HL-60 (cell line): Measurements from ENCODE around the gene BBS1.
A peak's percentile ranks its signal among the peaks of the same experiment; 100 is the strongest.

Experiments used
- DNase-seq, 2 experiments: peaks; one replicate each; pipeline ENCODE4 v3.0.0-alpha.2; 2010 to 2020; ENCODE audit warnings: low read depth in 1 of 2, low spot score in 1 of 2
- H3K27ac ChIP-seq: fragments of 250-450 bp; sonication (Bioruptor Pico); replicated peaks from 2 replicates; pipeline ENCODE4 v1.5.1; 2020; ENCODE audit warnings: mild to moderate bottlenecking, moderate library complexity
- H3K27me3 ChIP-seq: fragments of 250-450 bp; sonication (Bioruptor Pico); 2 replicates; pipeline ENCODE4 v1.5.1; 2021; ENCODE audit warnings: mild to moderate bottlenecking, moderate library complexity; ENCODE audit not compliant: insufficient read depth, poor library complexity, severe bottlenecking
- H3K4me3 ChIP-seq: replicated peaks from 2 replicates; pipeline ENCODE4 v1.5.1; 2011; ENCODE audit warnings: mild to moderate bottlenecking, control low read depth, low read length; ENCODE audit not compliant: insufficient read depth
- GABPA ChIP-seq: IDR thresholded peaks from 2 replicates; pipeline ENCODE4 v1.6.1; 2012; ENCODE audit warnings: low read depth
- POLR2AphosphoS5 ChIP-seq: IDR thresholded peaks from 2 replicates; pipeline ENCODE4 v1.6.1; 2012; ENCODE audit warnings: low read depth
- SPI1 ChIP-seq: IDR thresholded peaks from 2 replicates; pipeline ENCODE4 v1.6.1; 2012; ENCODE audit warnings: low read depth, mild to moderate bottlenecking, borderline replicate concordance
- TF ChIP-seq, protein P1 (sequence below): IDR thresholded peaks from one replicate; pipeline ENCODE4 v1.5.1; 2011; ENCODE audit warnings: low read length, control low read depth, inconsistent platforms; ENCODE audit not compliant: insufficient read depth
- TF ChIP-seq, protein P2 (sequence below): IDR thresholded peaks from 2 replicates; pipeline ENCODE4 v1.6.1; 2012; ENCODE audit warnings: low read depth; ENCODE audit not compliant: insufficient replicate concordance

Gene BBS1

DNA sequence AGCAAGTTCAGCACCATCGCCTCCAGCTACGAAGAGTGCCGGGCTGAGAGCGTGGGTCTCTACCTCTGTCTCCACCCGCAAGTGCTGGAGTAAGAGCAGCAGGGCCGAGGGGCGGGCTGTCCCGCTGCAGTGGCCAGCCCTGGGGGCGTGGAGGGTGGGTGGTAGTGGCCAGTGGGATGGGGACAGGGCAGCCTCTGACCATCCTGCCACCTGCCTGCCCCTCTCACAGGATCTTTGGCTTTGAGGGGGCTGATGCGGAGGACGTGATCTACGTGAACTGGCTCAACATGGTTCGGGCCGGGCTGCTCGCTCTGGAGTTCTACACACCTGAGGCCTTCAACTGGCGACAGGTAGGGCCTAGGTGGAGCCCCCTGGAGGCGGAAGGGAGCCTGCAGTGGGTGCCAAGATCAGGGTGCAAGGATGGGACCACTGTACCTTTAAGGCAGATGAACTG is 15.0 kb upstream of the BBS1 start:
- no peak for DNase-seq

DNA sequence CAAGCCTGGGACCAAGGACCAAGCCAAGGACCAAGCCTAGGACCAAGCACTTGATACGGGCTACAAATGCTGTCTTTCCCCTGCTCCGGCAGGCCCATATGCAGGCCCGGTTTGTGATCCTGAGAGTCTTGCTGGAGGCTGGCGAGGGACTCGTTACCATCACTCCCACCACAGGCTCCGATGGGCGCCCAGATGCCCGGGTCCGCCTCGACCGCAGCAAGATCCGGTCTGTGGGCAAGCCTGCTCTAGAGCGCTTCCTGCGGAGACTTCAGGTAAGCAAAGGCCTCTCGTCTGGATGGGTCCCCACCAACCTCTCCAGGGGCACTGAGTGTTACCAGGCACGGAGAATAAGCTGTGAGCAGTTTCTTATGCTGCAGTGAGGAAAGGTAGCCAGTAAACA is 13.2 kb upstream of the BBS1 start:
- no peaks in the 10 kb centered on the region for H3K27me3 ChIP-seq
- DNase-seq, result no peak
- H3K27ac ChIP-seq, result no peak overlapping the region
- TF ChIP-seq, protein P1, sequence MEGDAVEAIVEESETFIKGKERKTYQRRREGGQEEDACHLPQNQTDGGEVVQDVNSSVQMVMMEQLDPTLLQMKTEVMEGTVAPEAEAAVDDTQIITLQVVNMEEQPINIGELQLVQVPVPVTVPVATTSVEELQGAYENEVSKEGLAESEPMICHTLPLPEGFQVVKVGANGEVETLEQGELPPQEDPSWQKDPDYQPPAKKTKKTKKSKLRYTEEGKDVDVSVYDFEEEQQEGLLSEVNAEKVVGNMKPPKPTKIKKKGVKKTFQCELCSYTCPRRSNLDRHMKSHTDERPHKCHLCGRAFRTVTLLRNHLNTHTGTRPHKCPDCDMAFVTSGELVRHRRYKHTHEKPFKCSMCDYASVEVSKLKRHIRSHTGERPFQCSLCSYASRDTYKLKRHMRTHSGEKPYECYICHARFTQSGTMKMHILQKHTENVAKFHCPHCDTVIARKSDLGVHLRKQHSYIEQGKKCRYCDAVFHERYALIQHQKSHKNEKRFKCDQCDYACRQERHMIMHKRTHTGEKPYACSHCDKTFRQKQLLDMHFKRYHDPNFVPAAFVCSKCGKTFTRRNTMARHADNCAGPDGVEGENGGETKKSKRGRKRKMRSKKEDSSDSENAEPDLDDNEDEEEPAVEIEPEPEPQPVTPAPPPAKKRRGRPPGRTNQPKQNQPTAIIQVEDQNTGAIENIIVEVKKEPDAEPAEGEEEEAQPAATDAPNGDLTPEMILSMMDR, result no peak
- TF ChIP-seq SPI1 (no peak), GABPA (no peak), POLR2AphosphoS5 (no peak)
- TF ChIP-seq, protein P2, sequence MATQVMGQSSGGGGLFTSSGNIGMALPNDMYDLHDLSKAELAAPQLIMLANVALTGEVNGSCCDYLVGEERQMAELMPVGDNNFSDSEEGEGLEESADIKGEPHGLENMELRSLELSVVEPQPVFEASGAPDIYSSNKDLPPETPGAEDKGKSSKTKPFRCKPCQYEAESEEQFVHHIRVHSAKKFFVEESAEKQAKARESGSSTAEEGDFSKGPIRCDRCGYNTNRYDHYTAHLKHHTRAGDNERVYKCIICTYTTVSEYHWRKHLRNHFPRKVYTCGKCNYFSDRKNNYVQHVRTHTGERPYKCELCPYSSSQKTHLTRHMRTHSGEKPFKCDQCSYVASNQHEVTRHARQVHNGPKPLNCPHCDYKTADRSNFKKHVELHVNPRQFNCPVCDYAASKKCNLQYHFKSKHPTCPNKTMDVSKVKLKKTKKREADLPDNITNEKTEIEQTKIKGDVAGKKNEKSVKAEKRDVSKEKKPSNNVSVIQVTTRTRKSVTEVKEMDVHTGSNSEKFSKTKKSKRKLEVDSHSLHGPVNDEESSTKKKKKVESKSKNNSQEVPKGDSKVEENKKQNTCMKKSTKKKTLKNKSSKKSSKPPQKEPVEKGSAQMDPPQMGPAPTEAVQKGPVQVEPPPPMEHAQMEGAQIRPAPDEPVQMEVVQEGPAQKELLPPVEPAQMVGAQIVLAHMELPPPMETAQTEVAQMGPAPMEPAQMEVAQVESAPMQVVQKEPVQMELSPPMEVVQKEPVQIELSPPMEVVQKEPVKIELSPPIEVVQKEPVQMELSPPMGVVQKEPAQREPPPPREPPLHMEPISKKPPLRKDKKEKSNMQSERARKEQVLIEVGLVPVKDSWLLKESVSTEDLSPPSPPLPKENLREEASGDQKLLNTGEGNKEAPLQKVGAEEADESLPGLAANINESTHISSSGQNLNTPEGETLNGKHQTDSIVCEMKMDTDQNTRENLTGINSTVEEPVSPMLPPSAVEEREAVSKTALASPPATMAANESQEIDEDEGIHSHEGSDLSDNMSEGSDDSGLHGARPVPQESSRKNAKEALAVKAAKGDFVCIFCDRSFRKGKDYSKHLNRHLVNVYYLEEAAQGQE, result no peak
- no peak overlapping the region for H3K4me3 ChIP-seq

More for the DNA sequence above, 15.0 kb upstream of the BBS1 start:
- TF ChIP-seq, protein P1, result peak; percentile 4
- TF ChIP-seq, protein P2, result no peak
- TF ChIP-seq POLR2AphosphoS5, result no peak
- no peak for TF ChIP-seq SPI1
- Histone ChIP-seq H3K4me3 (no peak overlapping the region), H3K27me3 (no peaks in the 10 kb centered on the region), H3K27ac (no peak overlapping the region)

DNA sequence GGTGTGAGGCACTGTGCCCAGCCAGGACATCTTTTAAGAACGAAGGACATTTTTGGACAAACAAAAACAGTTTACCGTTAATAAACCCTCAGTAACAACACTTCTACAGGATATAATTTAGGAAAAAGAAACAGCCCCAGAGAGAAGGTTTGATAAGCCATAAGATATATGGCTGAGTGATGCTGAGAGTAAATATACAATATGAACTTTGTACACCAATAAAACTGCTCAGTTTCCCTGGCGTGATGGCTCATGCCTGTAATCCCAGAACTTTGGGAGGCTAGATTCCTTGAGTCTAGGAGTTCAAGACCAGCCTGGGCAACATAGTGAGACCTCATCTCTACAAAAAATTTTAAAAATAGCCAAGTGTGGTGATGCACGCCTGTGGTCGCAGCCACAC is 11.9 kb upstream of the BBS1 start:
- Histone ChIP-seq H3K4me3 (no peak overlapping the region), H3K27me3 (no peaks in the 10 kb centered on the region), H3K27ac (no peak overlapping the region)
- DNase-seq, result no peak
- TF ChIP-seq, protein P1, result no peak
- TF ChIP-seq SPI1 (no peak), GABPA (no peak), POLR2AphosphoS5 (no peak)
- TF ChIP-seq, protein P2, result no peak
